HG03442 (cell line): ENCODE data around the gene ZSWIM5.
A peak's percentile ranks its signal among the peaks of the same experiment; 100 is the strongest.
"Not testable (repeated sequence)": the region's sequence is repeated elsewhere in the genome, so short reads cannot be mapped to it uniquely, and the experiment has no call there.

ENCODE experiments used
- ATAC-seq: cut with Tn5 transposase; IDR thresholded peaks from one replicate; pipeline ENCODE4 v1.9.1; 2021; ENCODE audit warnings: mild to moderate bottlenecking, moderate library complexity; ENCODE audit not compliant: unreplicated experiment

ZSWIM5 gene

GRCh38 chr1:45205910-45206721 lies at the start of gene ZSWIM5:
ZSWIM5 (minus strand) TSS chr1:45206605; CDS start chr1:45206350, 255 bp downstream.
- peak; percentile 75 for ATAC-seq

GRCh38 chr1:45254490-45254889 lies 48.1 kb upstream of the ZSWIM5 start:
- ATAC-seq: no peak

- ATAC-seq: no peak
Observed at GRCh38 chr1:45250544-45250943, 44.1 kb upstream of the ZSWIM5 start.

- ATAC-seq: not testable (repeated sequence)
Observed at GRCh38 chr1:45248004-45248403, 41.6 kb upstream of the ZSWIM5 start.

GRCh38 chr1:45246760-45247159 lies 40.4 kb upstream of the ZSWIM5 start:
- no peak for ATAC-seq

- not testable (repeated sequence) for ATAC-seq
Observed at GRCh38 chr1:45246359-45246758, 40.0 kb upstream of the ZSWIM5 start.

GRCh38 chr1:45244660-45245059 lies 38.3 kb upstream of the ZSWIM5 start:
- ATAC-seq: no peak

- ATAC-seq: no peak
Observed at GRCh38 chr1:45243476-45244343, 37.3 kb upstream of the ZSWIM5 start.

GRCh38 chr1:45238846-45239245 lies 32.4 kb upstream of the ZSWIM5 start:
- no peak for ATAC-seq

GRCh38 chr1:45236136-45236535 lies 29.7 kb upstream of the ZSWIM5 start:
- no peak for ATAC-seq

GRCh38 chr1:45230537-45230936 lies 24.1 kb upstream of the ZSWIM5 start:
- ATAC-seq: no peak

- no peak for ATAC-seq
Observed at GRCh38 chr1:45225598-45225997, 19.2 kb upstream of the ZSWIM5 start.

- not testable (repeated sequence) for ATAC-seq
Observed at GRCh38 chr1:45223710-45224109, 17.3 kb upstream of the ZSWIM5 start.

- no peak for ATAC-seq
Observed at GRCh38 chr1:45221716-45222115, 15.3 kb upstream of the ZSWIM5 start.

GRCh38 chr1:45216861-45217260 lies 10.5 kb upstream of the ZSWIM5 start:
- ATAC-seq: no peak

GRCh38 chr1:45216200-45216541 lies 9.8 kb upstream of the ZSWIM5 start:
- no peak for ATAC-seq

GRCh38 chr1:45215485-45216199 lies 9.2 kb upstream of the ZSWIM5 start:
- no peak for ATAC-seq

GRCh38 chr1:45213892-45214291 lies 7.5 kb upstream of the ZSWIM5 start:
- ATAC-seq: no peak

GRCh38 chr1:45211076-45211475 lies 4.7 kb upstream of the ZSWIM5 start:
- no peak for ATAC-seq

- no peak for ATAC-seq
Observed at GRCh38 chr1:45206808-45207623, 611 bp upstream of the ZSWIM5 start.
